H1 (cell line): ENCODE data around the gene ITGB5. TPM values are rescaled to one million over a fixed set of nuclear protein-coding genes. Genes with fewer than 3 reads are reported as not detected.

Source experiments
- POLR2A ChIP-seq, 2 experiments: IDR thresholded peaks; 1 replicate in 1 of 2; 2 replicates in 1 of 2; pipeline ENCODE4 v1.6.1; 2011; ENCODE audit warnings: low read depth in 2 of 2, low read length in 2 of 2, mild to moderate bottlenecking in 2 of 2; ENCODE audit errors: control extremely low read depth in 1 of 2
- SRF ChIP-seq: IDR thresholded peaks from 2 replicates; pipeline ENCODE4 v1.6.1; 2011; ENCODE audit warnings: mild to moderate bottlenecking, low read depth, low read length, moderate library complexity
- polyA plus RNA-seq, 7 experiments: library from polyadenylated mRNA; depleted of rRNA in 3 of 7; stranded (reverse) in 5 of 7; unstranded in 2 of 7; fragments of >200 nt in 5 of 7; fragments of 200-250 nt in 2 of 7; gene quantifications; 1 replicate in 5 of 7; 2 replicates in 1 of 7; 4 replicates in 1 of 7; pipeline versions ENCODE4 v1.2.1 to v1.2.3, GENCODE V29; 2011 to 2013; ENCODE audit warnings: missing spikeins in 2 of 7, mixed read lengths in 2 of 7
- total RNA-seq: library from RNA; stranded (reverse); fragmentation: NEBNext Ultra II Directional; extraction: Animal tissue kit (Norgen Biotek cat#: 25700); gene quantifications from 2 replicates; pipeline ENCODE4 v1.2.1, GENCODE V29; 2021
- TF ChIP-seq, protein P1 (sequence below), 3 experiments: IDR thresholded peaks; 1 replicate in 2 of 3; 2 replicates in 1 of 3; pipeline versions ENCODE4 v1.5.1 to v1.6.1; 2011; ENCODE audit warnings: low read length in 3 of 3, mild to moderate bottlenecking in 3 of 3, inconsistent platforms in 2 of 3, low read depth in 1 of 3, moderate library complexity in 1 of 3; ENCODE audit not compliant: insufficient read depth in 1 of 3; ENCODE audit errors: control extremely low read depth in 1 of 3
- TF ChIP-seq, protein P2 (sequence below): fragments of 300-600 bp; sonication (generic); IDR thresholded peaks from 2 replicates; pipeline ENCODE4 v1.7.1; 2012; ENCODE audit warnings: low read length, moderate library complexity, mild to moderate bottlenecking, inconsistent platforms; ENCODE audit not compliant: insufficient replicate concordance

The ITGB5 gene
- total and polyA plus RNA-seq, 2 of the 8 experiments (the other 6 are each of a cell fraction or from before 2014, with no cell fraction given): 101 to 268 TPM

DNA sequence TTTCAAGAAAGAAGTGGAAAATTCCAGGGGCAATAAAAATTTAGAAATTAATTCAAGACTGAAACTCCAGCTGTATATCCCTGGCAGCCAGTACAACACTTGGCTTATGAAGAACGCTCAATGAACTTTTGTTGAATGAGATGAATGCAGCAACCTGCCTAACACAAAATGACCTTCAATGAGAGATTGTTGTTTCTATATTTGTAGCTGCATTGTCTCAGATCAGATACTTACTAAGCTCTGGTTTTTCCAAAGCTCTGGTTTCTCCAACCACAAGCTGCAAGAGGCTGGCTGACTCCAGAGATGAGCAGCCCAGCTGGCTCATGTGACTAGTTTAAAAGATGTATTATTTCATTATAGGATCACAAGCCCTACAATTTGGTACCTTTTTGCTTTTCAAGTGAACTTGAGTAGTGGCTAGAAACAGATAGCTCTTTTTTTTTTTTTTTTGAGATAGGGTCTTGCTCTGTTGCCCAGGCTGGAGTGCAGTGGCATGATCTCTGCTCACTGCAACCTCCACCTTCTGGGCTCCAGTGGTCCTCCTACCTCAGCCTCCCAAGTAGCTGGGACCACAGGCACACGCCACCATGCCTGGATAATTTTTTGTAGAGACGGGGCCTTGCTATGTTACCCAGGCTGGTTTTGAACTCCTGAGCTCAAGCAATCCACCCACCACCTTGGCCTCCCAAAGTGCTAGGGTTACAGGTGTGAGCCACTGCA is 99.5 kb downstream of the ITGB5 start (continued):
- TF ChIP-seq, protein P1, sequence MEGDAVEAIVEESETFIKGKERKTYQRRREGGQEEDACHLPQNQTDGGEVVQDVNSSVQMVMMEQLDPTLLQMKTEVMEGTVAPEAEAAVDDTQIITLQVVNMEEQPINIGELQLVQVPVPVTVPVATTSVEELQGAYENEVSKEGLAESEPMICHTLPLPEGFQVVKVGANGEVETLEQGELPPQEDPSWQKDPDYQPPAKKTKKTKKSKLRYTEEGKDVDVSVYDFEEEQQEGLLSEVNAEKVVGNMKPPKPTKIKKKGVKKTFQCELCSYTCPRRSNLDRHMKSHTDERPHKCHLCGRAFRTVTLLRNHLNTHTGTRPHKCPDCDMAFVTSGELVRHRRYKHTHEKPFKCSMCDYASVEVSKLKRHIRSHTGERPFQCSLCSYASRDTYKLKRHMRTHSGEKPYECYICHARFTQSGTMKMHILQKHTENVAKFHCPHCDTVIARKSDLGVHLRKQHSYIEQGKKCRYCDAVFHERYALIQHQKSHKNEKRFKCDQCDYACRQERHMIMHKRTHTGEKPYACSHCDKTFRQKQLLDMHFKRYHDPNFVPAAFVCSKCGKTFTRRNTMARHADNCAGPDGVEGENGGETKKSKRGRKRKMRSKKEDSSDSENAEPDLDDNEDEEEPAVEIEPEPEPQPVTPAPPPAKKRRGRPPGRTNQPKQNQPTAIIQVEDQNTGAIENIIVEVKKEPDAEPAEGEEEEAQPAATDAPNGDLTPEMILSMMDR (IDR thresholded peaks at IDR 0.05; ENCODE audit: control extremely low read depth in 1 of 3, insufficient read depth in 1 of 3, low read depth in 1 of 3, low read length in 3 of 3): no peak
- TF ChIP-seq, protein P2, sequence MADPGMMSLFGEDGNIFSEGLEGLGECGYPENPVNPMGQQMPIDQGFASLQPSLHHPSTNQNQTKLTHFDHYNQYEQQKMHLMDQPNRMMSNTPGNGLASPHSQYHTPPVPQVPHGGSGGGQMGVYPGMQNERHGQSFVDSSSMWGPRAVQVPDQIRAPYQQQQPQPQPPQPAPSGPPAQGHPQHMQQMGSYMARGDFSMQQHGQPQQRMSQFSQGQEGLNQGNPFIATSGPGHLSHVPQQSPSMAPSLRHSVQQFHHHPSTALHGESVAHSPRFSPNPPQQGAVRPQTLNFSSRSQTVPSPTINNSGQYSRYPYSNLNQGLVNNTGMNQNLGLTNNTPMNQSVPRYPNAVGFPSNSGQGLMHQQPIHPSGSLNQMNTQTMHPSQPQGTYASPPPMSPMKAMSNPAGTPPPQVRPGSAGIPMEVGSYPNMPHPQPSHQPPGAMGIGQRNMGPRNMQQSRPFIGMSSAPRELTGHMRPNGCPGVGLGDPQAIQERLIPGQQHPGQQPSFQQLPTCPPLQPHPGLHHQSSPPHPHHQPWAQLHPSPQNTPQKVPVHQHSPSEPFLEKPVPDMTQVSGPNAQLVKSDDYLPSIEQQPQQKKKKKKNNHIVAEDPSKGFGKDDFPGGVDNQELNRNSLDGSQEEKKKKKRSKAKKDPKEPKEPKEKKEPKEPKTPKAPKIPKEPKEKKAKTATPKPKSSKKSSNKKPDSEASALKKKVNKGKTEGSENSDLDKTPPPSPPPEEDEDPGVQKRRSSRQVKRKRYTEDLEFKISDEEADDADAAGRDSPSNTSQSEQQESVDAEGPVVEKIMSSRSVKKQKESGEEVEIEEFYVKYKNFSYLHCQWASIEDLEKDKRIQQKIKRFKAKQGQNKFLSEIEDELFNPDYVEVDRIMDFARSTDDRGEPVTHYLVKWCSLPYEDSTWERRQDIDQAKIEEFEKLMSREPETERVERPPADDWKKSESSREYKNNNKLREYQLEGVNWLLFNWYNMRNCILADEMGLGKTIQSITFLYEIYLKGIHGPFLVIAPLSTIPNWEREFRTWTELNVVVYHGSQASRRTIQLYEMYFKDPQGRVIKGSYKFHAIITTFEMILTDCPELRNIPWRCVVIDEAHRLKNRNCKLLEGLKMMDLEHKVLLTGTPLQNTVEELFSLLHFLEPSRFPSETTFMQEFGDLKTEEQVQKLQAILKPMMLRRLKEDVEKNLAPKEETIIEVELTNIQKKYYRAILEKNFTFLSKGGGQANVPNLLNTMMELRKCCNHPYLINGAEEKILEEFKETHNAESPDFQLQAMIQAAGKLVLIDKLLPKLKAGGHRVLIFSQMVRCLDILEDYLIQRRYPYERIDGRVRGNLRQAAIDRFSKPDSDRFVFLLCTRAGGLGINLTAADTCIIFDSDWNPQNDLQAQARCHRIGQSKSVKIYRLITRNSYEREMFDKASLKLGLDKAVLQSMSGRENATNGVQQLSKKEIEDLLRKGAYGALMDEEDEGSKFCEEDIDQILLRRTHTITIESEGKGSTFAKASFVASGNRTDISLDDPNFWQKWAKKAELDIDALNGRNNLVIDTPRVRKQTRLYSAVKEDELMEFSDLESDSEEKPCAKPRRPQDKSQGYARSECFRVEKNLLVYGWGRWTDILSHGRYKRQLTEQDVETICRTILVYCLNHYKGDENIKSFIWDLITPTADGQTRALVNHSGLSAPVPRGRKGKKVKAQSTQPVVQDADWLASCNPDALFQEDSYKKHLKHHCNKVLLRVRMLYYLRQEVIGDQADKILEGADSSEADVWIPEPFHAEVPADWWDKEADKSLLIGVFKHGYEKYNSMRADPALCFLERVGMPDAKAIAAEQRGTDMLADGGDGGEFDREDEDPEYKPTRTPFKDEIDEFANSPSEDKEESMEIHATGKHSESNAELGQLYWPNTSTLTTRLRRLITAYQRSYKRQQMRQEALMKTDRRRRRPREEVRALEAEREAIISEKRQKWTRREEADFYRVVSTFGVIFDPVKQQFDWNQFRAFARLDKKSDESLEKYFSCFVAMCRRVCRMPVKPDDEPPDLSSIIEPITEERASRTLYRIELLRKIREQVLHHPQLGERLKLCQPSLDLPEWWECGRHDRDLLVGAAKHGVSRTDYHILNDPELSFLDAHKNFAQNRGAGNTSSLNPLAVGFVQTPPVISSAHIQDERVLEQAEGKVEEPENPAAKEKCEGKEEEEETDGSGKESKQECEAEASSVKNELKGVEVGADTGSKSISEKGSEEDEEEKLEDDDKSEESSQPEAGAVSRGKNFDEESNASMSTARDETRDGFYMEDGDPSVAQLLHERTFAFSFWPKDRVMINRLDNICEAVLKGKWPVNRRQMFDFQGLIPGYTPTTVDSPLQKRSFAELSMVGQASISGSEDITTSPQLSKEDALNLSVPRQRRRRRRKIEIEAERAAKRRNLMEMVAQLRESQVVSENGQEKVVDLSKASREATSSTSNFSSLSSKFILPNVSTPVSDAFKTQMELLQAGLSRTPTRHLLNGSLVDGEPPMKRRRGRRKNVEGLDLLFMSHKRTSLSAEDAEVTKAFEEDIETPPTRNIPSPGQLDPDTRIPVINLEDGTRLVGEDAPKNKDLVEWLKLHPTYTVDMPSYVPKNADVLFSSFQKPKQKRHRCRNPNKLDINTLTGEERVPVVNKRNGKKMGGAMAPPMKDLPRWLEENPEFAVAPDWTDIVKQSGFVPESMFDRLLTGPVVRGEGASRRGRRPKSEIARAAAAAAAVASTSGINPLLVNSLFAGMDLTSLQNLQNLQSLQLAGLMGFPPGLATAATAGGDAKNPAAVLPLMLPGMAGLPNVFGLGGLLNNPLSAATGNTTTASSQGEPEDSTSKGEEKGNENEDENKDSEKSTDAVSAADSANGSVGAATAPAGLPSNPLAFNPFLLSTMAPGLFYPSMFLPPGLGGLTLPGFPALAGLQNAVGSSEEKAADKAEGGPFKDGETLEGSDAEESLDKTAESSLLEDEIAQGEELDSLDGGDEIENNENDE: no peak
- TF ChIP-seq SRF: no peak
- no peak for TF ChIP-seq POLR2A (IDR thresholded peaks at IDR 0.05; ENCODE audit: control extremely low read depth in 1 of 2, low read depth in 2 of 2, low read length in 2 of 2)
